IPS-NIHi7 (cell line): ENCODE data around the gene BTF3.

Experiments used
- DNase-seq: peaks from one replicate; pipeline ENCODE4 v3.0.0; 2012; ENCODE audit warnings: mixed read lengths; ENCODE audit errors: extremely low spot score

BTF3 gene

DNA sequence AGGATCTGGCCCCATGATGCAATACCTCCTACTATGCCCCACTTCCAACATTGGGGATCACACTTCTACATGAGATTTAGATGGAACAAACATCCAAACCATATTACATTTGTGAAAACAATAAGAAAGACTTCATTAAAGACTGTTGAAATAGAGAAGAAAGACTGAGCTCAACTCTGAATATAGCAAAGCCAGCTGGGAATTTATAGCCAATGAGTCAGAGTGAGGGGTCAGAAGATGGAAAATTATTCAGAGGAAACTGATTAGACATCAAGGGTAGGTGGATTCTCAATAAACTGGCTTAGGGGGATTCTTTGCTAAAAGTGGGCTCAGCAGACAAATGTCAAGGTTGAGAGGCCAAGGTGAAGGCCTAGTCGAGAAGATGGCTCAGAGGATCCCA, 25.6 kb downstream of the BTF3 start:
- DNase-seq = no peak

DNA sequence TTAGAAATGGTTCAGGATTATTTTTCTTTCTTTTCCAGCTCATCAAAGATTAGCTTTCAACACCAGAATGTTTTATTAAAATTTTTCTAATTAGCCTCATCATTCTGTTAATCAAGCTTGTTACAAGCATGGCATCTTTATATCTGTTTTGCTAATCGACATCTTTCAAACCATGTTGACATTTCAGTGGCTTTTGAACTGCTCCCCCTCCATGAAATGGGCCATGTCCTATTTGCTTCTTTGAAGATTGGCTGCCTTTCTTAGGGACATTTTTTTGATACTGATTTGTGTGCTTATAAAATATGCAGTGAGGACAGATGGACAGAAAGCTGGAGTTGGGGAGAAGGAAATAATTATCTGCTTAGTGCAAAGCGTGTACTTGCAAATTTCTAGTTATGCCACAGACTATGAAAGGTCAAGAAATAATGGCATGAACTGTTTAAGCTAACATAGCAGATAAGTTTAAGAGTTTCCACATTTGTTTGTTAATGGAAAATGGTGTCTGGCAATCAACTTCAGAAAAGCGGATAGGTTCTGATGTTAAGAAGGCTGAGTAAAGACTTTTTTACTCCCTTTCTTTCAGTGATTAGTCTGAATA, 27.5 kb downstream of the BTF3 start:
- no peak for DNase-seq

DNA sequence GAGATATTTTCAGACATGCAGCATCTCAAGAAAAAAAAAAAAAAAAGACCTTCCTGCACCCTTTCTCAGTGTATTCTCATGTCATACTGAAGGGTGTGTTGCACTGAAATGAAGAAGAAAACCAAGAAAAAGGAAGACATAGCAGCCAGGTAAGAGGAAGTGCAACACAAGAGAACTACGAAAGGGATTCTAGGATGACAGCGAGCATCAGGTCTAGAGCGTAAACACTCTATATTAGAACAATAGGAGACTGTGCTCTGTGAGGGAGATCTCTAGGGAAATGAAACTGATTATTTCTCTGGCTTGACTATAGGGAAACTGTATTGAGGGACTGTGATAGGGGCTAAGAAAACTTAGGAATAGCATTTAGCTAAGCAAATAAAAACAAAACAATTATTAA, 30.0 kb downstream of the BTF3 start:
- no peak for DNase-seq

DNA sequence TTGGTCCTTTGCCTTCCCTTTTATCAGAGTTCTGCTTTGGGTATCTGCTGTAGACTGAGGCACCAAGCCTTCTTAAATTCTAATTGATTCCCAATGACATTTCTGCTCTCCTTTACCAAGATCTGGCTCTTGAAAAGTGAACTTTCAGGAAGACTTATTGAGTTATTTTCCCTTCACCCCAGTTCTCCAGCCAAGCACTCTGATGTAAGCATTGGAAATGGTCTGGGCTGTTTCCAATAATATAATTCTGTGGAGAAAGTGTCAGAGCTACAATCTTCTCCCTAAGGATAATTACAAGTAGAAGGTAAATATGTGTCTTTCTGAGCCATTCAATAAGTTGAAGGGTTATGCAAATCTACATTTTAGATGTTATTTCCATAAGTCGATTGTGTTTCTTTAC, 30.8 kb downstream of the BTF3 start:
- no peak for DNase-seq

DNA sequence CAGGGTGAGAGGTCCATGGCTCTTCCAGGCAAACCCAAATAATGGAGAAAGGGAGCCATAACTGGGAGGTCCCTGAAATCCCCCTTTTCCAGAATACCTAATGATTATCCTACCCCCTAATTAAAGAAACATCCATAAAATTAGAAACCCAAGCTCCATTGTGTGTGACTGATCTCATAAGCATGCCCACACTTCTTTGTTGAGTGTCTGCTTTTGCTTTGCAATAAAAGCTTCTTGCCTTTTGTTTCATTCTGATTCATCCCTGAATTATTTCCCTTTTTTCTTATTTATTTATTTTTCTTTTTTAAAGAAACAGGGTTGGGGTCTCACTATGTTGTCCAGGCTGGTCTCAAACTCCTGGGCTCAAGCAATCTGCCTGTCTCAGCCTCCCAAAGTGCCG, 33.1 kb downstream of the BTF3 start:
- no peak for DNase-seq

DNA sequence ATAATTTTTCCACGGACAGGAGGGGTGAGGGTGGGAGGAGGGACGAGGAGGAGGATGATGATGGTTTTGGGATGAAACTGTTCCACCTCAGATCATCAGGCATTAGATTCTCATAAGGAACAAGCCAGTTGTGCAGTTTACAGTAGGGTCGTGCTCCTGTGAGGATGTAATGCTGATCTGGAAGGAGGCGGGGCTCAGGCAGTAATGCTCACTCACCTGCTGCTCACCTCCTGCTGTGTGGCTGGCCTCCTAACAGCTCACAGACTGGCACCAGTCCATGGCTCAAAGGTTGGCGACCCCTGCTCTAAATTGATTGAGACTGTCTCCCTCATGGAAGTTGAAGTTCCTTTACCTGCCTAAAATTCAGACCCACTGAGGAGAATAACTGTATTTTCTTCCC, 34.0 kb downstream of the BTF3 start:
- DNase-seq = no peak

DNA sequence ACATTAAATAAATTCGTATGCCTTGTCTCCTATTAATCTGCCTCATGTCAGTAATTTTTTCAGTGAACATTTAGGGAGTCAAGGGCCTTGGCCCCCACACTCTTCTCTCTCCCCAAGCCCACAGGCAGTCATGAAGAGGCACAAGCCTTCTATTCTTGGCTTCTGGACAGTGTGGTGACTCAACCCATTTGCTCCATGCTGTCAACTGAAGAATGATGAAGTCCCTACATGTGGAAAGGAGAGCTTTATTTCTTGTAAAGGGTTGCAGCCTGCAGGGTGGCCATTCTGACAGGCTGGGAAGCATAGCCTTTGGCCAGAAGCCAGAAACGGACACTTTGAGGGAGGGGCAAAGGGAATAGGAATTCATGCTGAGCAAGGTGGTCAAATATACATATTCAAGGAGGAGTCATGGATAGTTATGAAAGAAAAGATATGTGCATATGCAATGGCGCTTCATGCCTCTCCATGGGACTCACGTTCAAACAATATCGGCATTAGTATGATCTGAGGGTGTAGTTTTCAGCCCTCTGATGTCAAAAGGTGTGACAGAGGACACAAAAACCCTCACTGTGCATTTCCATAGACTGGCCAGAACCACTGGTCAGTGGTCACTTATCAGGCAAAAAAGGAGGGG, 35.9 kb downstream of the BTF3 start:
- no peak for DNase-seq

DNA sequence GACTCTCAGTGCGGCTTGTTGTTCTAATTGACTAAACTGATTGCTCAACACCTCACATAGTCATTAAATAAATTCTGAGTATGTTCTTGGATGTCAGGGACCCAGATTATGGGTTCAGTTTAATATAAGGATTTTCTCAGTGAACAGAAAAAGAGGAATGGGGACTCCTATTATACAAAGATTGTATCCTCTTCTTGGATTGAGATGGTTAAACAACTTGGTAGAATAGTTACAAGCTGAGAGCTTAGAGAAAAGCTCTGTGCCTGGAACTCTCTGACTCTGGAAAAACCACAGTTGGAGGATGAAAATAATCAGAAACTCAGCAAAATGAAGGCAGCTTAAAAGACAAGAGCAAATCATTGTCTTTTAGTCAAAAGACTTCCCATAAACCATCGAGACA, 36.7 kb downstream of the BTF3 start:
- DNase-seq = no peak

DNA sequence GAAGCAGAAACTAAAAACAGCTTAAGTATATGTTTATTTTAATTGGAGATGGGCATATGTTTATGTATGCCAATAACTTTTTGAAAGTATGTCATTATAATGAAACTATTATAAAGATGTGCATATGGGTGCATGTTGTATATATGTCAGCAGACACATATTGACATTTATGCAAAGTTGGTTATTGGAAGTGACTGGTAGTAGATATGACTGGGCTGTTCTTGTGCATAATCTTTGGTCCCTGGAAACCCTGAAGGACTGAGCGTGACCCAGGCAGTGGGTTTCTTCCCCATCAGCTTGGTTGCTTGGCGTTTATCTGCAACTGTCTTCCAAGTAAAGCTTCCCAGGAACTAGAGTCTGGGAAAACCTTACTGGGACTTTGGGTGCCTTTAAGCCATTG, 41.5 kb downstream of the BTF3 start:
- DNase-seq = no peak

DNA sequence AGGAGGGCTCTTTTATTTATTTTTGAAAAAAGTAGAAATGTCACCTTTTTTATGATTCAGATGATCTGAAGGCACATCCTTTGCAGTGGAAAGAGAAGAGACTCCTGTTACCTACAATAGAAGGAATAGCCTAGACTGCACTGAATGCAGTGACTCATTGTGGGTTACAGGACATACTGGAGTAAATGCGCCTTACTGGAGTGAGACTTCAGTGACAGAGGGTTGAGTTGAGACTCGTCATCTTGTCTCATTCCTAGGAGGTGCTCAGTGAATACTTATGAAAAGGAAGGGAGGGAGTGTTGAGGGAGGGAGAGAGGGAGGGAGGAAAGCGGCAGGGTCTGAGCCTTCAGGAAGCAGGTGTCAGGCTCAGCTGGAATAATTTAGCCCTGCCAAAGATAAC, 42.0 kb downstream of the BTF3 start:
- no peak for DNase-seq

DNA sequence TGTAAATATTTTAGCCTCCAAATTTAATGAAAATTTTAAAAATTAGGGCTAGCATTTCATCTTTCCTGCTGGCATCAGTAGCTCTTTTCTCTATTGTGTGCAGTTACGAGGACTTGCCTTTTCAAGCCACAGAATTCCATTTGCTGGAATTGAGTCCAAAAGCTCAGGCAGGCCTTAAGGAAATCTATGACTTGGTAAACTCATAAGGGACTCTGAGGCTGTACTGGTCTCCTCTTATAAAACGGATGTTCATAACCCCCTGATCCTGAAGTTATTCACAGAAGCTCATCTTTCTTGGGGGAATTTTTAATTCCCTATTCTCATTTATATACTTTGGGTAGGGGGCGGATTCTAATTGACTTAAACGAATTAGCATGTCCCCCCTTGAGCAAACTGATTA, 43.8 kb downstream of the BTF3 start:
- DNase-seq = no peak

DNA sequence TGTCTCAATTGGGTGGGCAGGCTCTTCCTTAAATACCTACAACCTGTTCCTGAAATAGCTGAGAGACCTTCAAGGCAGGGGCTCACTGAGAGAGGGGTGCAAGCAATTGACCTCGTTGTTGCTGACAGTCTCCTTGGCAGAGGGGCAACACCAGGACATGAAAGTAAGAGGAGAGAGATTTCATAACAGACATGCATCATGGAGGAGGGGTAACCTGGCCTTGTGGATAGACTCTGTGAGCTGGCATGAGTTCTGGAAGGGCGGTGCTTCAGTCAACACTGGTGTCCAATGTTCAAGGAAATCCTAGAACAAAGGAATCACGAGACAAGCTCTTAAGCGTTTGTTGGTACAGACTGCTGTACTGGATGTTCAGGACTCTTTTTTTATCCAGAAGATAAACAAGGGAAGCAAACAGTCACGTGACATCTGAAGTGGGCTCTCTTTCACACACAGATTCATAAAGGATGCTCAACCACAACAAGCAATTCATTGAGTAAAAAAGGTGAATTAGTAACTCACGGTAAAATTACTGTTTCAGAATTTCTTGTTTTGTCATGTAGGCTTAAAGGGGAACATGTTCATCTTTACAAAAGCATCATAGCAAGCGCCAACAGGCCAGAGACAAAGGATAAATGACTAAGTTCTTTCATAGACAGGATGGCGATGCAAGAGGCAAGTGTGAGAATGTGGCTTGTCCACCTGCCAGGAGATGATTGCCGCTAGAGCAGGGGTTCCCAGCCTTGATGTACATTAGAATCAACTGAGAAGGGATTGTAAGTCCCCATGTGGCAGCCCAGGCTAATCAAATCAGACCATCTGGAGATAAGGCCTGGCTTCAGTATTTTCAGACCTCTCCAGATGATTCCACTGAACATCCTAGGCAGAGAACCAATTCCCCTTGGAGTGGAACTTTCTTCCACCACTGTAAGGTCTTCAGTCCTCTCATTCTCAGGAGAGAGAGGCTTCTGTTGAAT, 46.5 kb downstream of the BTF3 start:
- no peak for DNase-seq

DNA sequence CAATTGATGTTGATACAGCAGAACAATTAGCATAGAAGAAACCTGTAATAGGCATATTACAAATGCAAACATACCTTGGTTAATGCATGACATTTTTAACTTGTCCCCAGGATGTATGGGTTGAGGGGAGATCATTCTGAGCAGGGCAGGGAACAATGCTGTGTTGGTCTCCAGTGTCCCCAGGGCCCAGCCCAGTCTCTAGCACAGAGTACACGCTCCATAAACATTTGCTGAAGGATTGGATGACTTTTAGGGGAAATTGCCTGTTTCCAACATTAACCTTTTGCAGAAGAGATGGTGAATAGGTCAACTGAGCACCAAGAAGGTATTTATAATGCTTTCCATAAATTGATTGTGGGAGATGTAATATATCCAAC, 47.1 kb downstream of the BTF3 start:
- no peak for DNase-seq

DNA sequence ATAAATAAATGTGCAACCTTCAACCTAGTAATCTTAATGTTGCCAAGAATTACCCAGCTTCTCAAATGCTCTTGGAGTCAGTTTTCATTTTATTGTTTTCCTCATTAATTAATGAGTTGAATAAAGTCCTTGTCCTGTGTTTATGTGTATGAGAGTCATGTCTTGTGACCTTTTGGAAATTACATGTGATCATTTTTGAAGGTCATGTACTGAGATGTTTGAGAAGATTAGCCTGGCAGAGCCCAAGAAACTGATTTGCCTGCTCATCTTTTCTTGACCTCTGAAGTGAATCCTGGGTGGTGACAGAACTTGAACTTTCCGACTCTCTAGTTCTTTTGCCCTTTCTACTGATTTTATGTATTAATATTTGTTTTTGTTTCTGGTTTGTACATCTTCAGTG, 51.8 kb downstream of the BTF3 start:
- no peak for DNase-seq

DNA sequence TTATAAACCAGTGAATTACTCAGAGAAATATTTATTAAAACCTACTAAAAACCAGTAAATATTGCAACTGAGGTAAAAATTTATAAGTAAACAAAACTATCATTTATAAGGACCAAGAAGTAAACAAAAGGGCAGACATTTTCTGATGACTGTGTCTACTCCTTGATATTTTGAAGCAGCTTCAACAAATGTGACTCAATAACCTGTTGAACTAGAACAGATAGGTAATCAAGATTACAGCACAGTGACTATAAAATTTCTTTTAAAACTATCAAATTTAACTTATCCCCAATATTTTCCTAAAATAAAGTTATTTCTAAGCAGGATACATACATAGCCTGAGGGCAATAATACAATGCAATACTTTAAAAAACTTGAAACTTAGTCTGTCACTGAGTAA, 54.4 kb downstream of the BTF3 start:
- DNase-seq = no peak
